Dedifferentiated amniotic fluid mesenchymal stem cell (primary cell): ENCODE data around the gene RYR1.
"Not testable (repeated sequence)": the region's sequence is repeated elsewhere in the genome, so short reads cannot be mapped to it uniquely, and the experiment has no call there.

Experiments used
- DNase-seq: peaks from one replicate; pipeline ENCODE4 v3.0.0-alpha.2; 2016; ENCODE audit errors: extremely low spot score

The RYR1 gene

GRCh38 chr19:38561658-38562057, 128.2 kb downstream of the RYR1 start:
- DNase-seq: no peak

GRCh38 chr19:38562096-38562495, 128.6 kb downstream of the RYR1 start:
- DNase-seq: no peak

DNA sequence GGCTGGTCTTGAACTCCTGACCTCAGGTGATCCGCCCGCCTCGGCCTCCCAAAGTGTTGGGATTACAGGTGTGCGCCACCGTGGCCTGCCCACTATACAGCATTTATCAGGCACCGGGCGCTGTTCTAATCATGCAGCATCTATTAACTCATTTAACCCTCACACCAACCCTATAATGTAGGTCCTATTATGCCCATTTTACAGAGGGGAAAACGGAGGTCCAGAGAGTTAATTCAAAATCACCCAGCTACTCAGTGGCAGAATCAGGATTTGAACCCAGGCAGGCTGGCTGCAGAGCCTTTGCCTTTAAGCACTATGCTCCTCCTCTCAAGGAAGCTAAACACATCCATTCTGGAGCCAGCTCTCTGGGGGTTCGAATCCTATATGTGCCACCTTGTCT, 130.0 kb downstream of the RYR1 start:
- no peak for DNase-seq

- no peak for DNase-seq
These were observed 131.6 kb downstream of the RYR1 start for GRCh38 chr19:38564981-38565690.

GRCh38 chr19:38565691-38566105, 132.2 kb downstream of the RYR1 start:
- DNase-seq: no peak

- no peak for DNase-seq
These were observed 136.0 kb downstream of the RYR1 start for GRCh38 chr19:38569368-38569983.

DNA sequence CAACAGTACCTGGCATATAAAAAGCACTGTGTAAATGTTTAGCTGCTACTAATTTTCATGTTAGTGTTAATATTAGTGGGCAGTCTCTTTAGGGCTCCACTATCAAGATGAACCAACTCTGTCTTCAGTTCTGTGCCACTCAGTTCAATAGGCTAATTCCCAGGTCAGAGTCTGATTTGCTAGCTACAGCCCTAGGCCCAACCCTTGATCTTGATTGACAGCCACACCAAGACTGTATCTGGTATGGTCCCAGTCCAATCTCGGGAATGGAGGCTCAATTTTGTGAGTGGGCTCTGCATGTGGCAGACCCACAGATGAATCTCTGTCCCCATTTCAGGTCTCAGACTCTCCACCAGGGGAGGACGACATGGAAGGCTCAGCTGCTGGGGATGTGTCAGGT, 138.2 kb downstream of the RYR1 start:
- DNase-seq: no peak

DNA sequence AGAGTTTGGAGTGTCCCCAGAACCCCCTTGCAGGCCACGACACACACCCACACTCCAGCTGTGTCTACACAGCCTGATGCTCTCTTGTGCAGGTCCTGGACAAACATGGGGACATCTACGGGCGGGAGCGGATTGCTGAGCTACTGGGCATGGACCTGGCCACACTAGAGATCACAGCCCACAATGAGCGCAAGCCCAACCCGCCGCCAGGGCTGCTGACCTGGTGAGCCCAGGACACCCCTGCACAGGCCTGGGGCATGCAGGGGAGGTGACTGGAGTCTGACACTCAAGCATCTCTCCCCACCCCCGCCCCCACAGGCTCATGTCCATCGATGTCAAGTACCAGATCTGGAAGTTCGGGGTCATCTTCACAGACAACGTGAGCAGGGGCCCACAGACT, 144.3 kb downstream of the RYR1 start:
- no peak for DNase-seq

GRCh38 chr19:38579304-38579703, 145.8 kb downstream of the RYR1 start:
- DNase-seq: not testable (repeated sequence)

GRCh38 chr19:38580080-38580479, 146.6 kb downstream of the RYR1 start:
- DNase-seq: no peak

GRCh38 chr19:38583219-38583984, 149.9 kb downstream of the RYR1 start:
- no peak for DNase-seq

DNA sequence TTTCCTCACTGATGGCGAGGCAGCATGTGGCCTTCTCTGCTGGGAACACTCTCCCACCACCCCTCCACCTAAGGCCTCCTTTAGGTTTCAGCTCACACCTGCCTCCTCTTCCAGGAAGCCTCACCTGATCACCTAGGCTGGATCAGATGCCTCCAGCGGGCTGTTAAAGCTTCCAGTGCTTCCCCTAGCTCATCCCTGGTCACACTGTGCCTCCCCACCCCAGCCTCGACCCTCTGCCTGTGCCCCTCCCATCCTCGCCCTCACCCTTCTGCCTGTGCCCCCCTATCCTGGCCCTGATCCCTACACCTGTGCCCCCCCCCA, 150.5 kb downstream of the RYR1 start:
- DNase-seq: no peak

GRCh38 chr19:38587562-38587961, 154.1 kb downstream of the RYR1 start:
- no peak for DNase-seq

DNA sequence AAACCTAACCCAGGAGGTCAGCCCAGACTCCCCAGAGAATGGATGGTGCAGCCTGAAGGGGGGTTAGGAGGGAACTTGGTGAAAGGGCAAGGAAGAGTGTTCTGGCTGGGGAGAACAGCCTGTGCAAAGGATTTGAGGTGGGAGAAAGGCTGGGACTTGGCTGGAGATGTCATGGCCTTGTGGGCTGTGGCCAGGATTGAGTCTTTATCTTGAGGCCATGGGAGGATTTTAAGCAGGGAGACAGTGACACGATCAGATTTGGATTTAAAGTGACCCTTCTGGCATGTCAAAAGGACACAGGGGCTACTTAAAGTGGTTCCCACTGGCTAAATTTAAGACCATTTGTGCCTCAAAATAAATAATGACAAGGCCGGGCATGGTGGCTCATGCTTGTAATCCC, 154.6 kb downstream of the RYR1 start:
- DNase-seq: no peak

GRCh38 chr19:38592940-38593339, 159.4 kb downstream of the RYR1 start:
- DNase-seq: no peak

DNA sequence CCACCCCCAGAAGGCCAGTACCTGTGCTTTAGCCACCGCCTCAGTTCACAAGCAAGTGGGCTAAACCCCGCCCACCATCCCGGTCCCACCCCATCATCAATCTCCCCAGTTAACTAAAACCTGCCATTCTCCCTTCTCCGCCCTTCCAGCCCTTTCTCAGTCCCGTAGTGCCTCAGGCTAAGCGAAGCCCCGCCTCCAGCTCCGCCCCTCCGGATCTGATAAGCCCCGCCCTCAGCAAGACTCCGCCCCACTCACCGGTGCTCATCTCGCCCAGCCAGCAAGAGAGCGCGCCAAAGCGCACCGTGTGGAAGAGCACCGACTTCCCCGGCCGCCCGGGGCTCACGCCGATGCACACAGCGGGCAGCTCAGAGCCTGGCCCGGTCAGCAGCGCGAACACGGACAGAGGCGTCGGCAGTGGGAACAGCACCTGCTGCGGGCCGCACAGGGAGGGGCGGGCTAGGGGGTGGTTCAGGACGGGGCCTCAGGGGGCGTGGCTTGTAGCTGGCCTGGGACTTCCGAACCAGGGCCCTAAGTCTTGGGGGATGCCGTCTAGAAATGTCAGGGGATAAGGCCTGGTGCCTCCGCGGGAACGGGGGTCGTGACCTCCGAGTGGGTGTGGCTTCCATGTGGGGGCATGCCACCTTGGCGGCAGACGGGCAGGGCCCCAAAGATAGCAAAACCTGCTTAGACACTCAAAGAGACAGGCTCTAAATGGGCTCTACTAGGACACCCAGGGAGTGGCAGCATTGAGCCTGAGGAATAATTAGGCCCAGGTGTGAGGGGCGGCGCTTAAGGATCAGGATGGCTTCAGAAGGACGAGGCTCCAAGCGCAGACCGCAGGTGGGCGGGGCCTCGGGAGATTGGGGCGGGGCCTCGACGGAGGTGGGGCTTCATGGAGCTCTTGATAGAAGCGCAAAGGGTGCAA, 162.8 kb downstream of the RYR1 start:
- no peak for DNase-seq

- DNase-seq: no peak
These were observed 163.6 kb downstream of the RYR1 start for GRCh38 chr19:38597075-38597474.

- DNase-seq: no peak
These were observed 166.2 kb downstream of the RYR1 start for GRCh38 chr19:38599722-38600121.

DNA sequence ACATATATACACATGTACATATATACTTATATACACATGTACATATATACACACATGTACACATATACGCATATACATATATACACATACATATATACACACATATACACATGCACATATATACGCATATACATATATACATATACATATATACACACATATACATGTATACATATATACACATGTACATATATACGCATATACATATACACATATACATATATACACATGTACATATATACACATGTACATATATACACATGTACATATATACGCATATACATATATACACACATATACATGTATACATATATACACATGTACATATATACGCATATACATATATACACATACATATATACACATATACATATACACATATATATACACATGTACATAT, 169.4 kb downstream of the RYR1 start:
- DNase-seq: not testable (repeated sequence)

- DNase-seq: no peak
These were observed 172.6 kb downstream of the RYR1 start for GRCh38 chr19:38606131-38606530.

- DNase-seq: no peak
These were observed 180.8 kb downstream of the RYR1 start for GRCh38 chr19:38614289-38614688.

DNA sequence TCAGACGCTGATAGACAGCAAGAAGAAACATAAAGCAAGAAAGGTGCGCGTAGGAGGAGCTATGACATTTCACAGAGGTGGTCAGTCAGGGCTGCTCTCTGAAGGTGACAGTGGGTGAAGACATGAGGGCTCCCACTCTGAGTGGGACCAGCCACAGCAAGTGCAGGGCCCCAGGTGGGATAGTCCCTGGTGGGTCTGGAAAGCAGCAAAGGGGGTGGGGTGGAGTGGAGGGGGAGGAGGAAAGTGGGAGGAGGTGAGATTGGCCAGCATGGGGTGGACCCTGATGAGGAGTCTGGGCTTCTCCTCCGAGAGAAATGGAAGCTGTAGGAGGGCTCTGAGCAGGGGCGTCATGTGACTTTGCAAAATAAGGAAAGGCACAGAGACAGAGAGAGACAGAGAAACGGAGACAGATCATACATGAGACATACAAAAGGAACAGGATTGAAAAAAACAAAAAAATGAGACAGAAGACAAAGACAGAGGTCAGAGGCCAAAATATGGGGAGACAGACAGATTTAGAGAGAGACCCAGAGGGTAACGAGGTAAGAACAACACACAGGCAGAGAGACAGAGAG, 181.6 kb downstream of the RYR1 start:
- DNase-seq: no peak
